AG20443 (cell line): ENCODE measurements around the gene ABTB2.

Experiments used
- DNase-seq: peaks from one replicate; pipeline ENCODE4 v3.0.0; 2012; ENCODE audit warnings: low spot score, mixed read lengths

The ABTB2 gene

DNA sequence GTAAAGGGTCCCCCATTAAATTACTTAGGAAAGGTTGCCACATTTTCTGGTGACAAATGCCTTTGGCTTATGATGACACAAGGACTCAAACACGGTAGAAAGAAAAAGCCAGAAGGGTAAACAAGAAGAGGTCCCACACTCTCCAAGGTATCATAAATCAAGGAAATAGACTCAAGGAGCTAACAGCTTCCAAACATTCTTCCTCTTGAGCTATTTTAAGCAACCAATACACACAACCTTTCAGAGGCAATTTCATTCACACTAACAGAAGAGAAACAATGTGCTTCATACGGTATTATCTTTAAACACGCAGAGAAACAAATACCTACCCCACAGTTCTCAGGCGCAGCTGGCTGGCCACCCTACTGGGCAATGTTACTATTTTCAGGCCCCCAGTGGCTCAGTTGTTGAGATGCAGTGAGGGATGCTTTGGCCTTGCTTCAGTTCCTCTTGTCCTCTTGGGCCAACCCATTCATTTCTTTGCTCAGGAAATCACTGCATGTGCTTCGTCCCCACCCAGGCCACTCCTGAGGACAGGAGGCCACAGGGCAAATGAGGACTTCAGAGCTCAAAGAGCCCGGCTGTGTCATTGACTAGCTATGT, 15.8 kb downstream of the ABTB2 start:
- DNase-seq = no peak

DNA sequence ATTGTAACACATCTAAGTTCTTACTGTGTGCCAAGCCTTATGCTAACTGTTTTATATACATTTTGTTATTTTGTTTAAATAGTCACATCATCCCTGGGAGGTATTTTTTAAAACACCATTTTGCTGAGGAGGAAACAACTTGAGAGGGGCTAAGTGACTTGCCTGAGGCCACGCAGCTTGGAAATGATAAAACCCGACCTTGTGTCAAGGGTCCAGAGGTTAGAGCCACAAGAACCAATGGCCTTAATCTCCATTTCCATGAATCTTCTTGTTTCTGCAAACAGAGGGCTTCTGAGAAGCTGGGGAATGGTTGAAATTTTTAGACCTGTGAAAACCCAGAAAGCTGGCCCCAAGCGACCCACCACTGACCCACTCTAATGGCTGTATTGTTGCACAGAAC, 16.7 kb downstream of the ABTB2 start:
- DNase-seq = no peak

DNA sequence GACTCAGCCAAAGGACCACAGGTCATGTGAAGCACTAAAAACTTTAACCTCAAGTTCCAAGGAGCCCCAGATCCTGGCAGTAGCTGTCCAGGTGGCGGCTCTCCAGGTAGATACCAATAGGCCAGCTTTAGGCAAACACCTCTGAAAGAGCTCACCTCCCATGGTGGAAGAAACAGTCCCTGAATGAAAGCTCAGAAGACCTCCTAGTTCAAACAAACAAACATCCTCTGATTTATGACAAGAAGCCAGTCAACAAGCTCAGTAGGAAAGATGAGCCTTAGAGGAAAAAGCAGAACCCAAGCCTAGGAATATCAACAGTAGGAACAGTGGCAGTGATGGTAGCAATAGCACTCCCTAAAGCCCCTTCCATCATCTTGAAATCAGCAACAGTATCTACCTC, 17.2 kb downstream of the ABTB2 start:
- no peak for DNase-seq

DNA sequence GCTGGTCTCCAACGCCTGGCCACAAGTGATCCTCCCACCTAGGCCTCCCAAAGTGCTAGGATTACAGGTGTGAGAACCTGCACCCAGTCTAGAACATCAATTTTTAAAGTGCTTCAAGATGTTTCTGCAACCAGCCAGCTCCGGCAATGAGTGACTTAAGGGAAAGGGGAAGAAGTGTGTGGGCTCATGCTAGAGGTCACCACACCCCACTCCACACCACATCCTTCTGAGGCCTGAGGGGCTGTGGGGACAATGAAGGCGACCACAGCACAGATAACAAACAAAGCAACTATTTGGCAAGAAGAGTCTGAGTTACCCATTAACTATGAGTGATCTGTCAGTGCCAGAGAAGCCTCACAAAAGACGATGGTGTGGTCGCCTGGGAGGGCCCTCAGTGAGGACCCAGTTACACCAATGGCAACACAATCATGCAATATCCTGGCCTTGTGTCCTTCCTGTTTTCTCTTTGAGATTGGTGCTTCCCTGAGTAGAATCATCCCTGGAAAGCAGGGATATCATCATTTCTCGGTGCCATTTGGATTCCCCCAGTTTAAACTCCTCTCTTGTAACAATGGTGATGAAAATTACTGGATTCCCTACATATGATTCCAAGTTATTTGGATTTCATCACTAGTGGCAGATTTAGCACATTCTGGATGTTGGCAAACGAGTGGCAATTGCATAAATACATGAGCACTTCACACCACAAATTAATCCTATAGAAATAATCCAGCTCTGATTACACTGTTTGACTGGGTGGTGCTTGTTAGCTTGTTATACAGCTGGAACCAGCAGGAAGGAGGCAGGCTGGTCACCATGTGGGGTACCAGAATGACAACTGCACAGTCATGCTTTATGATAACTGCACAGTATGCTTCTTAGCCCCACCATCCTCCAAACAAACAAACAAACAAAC, 18.4 kb downstream of the ABTB2 start:
- no peak for DNase-seq

DNA sequence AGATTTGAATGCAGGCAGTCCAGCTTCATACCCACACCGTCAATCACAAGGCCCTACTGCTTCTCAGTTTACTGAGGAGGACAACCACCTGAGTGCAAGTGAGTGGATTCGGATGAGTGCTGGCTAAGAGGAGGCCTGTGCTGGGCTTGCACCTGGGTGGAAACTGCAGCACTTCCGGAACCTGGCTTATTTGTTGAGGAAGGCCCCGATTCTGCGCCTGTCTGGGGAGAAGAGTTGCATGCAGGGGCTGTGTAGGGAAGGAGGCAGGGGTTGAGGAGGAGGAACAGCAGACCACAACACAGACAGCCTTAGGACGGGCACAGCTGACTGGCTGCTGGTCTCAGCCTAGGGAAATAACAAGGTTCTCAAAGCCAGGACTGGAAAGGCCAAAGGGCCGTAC, 20.8 kb downstream of the ABTB2 start:
- DNase-seq = no peak

DNA sequence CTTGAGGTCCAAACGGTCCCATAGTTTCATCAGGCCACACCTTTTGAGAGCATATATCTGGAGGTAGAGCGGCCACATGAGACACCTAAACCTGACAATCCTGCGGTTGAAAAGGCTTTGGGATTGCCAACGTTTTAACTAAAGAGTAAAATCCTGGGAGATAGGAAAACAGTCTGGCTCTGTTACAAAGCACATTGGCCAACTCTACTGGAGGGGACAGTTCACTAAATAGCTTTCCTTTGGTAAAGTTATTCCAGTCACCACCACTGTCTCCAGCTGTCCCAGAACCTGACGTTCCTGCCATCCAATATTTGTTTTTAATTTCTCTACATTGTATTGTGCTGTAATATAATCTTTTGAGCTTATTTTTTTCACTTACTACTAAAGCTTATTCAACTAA, 22.0 kb downstream of the ABTB2 start:
- DNase-seq = no peak

DNA sequence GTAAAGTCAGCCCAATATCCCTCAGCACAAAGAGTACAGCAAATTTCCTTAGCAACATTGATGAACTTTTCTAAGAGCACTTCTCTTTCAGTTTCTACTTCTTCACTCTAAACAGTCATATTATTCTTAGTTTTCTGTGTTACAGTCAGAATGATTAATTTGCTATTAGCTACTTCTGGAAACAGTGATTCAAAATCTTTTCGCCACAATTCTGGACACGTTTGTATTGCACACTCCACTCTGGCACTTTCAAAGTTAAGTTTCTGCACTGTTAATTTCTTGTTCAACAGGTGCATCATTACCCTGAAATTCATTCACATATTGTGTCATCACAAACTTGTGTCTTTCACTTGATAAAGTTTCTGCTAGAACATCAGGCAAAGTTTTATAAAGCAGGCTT, 22.5 kb downstream of the ABTB2 start:
- DNase-seq = no peak

DNA sequence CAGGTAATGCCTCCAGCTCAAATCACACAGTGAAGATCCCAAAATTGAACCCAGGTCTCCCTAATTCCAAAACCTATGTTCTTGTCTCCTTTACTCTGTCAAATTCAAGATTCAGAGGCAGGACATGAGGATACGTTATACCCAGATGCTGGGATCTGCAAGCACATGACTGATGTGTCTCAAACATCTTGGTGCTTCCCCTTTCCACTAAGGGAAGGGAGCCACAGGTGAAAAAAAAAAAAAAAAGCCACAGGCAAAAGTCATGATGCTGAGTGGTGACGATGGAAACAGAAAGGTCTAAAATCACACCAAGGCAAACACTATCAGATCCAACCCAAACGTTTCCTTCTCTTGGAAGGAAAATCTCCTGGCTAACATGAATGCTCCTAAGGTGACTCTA, 24.0 kb downstream of the ABTB2 start:
- DNase-seq = no peak

DNA sequence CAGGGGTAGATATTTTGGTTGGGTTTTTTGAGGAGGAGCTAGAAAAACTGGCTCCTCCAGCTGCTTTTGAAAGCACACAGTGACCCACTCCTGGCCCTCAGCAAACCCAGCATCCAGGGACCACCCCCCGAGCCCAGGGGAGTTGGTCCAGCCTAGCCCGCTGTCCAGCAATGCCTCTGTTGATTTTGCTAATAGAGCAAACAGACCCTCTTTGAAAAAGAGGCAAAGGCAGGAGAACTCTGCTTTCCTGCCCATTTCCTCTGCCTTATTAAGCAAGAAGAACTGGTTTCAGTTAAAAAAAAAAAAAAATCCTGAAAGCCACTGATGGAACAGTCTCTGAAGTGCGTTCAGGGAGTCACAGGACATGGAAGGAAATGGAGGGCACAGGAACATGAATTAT, 25.3 kb downstream of the ABTB2 start:
- DNase-seq = no peak

DNA sequence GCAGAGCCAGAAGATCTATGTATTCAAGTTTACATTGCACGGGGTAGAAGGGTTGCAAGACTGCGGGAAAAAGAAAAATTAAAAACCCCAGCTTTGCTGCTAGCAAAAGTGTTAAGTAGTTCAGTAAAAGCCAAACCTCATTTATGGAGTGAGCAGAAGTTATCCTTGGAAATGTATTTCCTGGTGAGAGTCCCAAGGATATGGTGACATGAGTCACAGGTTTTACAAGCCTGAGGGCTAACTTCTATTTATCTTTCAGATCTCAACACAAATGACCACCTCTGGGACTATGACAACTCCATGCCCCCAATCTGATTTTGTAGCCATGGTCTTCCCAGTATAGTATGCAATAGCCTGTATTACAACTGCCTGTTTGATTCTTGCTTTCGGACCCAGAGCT, 26.1 kb downstream of the ABTB2 start:
- DNase-seq = no peak

DNA sequence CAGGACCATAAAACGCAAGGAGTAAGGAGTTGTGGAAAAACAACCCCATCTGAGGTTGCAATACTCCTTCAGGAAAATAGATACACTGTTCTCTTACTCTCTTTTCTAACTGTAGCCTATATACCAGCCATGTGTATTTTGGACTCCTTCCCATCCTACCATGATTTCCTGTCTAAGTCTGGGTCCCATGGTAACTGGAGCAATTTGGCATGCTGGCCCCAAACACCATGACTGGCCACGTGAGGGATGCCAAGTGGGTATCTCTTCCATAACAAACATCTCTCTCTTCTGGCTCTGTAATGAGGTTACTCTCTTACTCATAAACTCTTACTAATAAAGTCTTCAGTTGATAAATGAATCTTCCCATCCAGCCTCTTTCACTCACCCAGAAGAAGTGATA, 26.5 kb downstream of the ABTB2 start:
- DNase-seq = peak; percentile 63

DNA sequence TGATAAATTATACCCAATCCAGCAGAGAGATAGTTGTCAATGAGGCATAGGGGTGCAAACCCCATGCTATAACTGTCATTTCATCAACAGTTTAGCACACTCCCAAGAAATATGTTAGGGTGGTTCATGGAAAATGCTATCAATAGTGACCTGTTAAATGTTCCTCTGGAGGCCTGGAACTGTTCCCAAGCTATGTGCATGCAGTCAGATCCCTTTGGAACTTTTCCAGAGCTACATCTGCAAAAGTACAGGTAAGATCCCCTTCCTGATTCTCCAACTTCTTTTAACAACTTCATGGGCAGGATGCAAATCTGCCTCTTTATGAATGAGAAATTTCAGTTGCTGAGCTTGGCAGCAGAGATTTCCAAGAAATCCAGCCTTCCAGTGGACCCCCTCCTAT, 27.2 kb downstream of the ABTB2 start:
- DNase-seq = no peak

DNA sequence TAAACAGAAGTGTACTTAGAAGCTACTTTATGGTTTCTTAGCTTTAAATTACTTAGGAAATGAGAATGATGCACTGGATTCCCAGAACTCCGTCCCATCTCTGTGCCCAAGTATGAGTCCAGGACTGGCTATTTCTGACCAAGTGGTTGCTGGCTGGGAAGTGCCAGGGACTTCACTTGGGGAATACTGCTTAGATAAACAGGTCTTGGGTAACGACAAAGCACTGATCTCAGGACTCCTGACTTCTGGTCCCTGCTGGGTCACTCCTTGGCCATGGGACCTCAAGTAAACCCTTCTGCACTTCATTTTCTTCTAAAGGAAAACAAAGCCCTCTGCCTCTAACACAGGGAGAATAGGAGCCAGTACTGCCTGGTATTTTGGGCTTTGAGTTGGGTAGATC, 27.9 kb downstream of the ABTB2 start:
- DNase-seq = no peak

DNA sequence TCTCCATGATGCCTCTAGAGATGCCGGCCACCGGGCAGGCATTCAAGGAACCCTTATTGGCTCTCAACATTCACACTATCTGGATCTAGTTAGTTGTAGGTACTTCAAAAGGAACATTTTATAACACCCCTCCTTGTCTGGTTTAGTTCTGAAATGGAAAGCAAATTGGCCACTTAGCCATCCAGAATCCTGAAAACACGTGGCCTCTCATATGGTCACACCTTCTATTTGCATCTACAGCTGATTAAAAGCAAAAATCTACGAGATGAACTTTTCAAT, 29.2 kb downstream of the ABTB2 start:
- no peak for DNase-seq

DNA sequence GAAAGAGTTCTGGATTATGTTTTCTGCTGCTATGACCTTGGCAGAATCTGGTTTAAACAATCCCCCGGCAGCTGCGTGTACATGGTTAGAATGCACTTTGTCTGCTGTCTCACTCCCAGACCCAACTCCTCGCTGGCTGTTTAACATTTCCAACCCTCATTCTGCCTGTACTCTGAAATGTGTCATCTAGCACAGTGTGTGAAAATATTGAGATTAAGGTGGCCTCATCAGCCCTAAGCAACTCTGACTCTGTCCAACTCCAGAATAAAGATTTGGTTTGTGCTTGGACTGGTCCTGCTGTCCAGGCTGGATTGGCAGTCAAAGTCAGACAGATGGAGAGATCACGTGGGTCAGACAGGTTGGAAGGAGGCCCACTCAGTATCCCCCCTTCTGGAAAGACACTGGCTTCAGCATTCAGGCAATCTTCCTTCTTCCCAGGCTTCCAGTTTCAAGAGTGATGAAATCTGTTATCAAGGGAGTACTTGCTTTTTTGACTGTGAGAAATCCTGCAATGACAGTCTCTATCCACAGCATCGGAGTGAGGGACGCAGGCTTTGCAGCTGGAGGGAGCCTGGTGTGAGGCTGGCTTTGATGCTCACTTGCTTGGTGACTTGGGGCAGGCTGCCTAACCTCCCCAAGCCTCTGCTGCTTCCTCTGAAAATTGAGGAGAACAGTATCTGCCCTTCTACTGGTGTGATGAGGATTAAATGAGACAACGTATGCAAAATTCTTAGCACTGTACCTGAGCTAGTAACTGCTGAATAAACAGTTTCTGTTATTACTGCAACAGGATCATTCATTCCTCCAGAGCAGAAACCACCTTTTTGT, 29.8 kb downstream of the ABTB2 start:
- no peak for DNase-seq

DNA sequence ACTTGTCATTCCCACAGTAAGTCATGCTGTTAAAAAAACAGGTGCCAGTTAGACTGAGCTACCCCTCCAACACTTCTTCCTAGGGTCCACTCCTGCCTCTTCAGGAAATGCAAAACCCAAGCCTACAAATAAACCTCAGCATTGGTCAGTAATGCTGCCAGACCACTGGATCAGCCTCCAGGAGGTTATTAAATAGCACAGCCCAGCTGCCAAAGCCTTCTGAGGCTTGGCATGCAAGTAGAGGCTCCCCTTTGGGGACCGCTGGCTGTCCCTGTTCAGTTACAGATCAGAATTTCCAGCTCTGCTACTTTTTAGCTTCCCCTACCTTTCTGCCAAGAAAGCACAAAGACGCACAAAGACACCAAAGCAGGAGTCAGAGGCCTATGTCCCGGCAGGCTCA, 33.3 kb downstream of the ABTB2 start:
- DNase-seq = no peak

DNA sequence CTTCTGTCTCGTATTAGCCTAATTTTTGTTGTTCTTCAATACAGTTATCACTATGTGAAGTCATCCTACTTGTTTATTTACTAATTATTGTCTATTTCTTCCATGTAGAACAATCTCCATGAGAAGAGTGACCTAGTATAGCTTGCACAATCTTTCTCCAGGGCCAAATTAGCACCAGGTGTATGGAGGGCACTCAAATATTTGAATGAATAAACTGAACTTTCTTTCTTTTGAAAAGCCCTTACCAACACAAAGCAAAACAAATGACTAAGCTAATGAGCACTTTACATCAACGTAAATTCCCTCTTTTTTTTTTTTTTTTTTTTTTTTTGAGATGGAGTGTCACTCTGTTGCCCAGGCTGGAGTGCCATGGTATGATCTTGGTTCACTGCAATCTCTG, 34.2 kb downstream of the ABTB2 start:
- DNase-seq = no peak

DNA sequence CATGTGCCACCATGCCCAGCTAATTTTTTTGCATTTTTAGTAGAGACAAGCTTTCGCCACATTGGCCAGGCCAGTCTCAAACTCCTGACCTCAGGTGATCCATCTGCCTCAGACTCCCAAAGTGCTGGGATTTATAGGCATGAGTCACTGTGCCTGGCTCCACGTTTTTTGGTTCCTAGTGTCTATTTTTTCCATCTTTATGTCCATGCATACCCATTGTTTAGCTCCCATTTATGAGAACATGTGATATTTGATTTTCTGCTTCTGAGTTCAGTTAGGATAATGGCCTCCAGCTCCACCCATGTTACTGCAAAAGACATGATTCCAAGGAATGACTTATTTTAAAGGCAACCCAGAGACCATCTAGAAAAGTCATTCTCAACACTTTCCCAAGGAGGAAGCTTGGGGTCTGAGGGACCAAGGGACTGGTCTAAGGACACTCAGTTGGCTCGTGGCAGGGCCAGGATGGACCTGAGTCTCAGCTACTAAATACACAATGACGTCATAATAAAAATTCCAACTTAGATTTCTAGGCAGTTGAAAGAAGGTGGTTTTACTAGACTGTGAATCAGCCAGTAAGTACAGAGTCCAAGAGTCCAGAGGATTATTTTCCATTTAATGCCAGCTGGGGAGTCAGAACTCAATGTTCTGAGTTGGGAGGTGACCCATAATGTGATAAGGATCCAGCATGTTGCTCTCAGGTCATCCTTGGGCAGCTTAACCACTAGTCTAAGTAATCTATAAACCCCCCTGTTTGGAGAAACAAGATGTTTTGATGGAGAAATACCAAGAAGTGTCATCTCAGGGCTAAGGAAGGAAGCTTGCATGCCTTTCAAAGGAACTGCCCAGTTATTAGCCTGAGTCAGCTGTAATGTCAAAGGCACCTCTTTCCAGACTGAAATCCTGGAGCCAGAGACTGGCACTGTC, 39.4 kb downstream of the ABTB2 start:
- peak; percentile 59 for DNase-seq

DNA sequence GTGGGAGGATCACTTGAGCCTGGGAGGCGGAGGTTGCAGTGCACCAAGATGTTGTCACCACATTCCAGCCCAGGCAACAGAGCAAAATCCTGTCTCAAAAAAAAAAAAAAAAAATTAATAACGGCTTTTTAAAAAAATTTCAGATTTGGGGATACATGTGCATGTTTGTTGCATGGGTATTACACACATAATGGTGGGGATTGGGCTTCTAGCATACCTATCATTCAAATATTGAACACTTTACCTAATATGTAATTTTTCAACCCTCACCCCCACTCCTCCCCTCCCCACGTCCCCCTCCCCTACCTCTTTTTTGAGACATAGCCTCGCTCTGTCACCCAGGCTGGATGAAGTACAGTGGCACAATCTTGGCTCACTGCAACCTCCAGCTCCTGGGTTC, 40.1 kb downstream of the ABTB2 start:
- no peak for DNase-seq

DNA sequence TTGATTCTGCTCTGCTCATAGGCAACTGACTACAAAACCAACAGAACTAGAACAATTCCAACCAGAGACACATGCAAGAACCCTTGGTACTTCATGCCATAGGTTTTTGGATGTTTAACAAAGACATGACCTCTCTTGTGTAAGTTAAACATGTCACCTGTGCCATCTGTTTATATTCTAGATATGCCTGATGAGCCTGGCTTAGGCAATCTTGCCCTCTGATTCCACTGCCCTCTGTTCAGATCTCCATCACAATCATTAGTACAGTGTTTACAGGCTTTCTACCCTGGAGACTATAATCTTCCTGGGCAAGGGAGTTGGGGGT, 40.8 kb downstream of the ABTB2 start:
- no peak for DNase-seq

DNA sequence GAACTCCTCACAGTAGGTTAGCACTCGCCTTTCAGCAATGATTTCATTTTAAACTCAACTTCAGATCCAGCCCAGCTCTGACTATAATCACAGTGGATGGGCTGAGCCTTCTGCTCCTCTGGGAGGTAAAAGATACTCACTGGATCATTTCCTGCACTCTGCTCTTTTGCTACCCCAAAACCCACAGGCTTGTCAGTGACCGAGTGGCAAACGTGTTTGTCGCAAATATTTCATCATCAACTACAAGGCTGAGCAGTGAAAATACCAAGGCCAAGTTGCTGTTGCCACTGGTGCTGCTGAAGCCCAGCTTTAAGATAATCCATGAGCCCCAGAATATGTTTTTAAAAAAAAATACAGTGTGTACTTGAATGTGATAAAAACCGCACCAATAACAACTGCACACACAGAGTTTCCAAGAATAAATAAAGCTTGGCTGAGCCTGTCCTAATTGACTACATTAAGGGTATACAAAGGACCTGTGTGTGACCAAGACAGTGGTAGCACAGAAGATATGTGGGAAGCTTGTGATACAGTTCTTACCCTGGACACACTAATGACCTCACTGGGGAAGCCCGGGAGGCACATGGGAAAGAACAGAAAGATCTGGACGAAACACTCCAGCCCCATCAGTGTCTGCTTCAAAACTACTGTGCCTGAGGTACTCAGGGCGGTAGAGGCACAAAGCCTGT, 41.3 kb downstream of the ABTB2 start:
- no peak for DNase-seq

DNA sequence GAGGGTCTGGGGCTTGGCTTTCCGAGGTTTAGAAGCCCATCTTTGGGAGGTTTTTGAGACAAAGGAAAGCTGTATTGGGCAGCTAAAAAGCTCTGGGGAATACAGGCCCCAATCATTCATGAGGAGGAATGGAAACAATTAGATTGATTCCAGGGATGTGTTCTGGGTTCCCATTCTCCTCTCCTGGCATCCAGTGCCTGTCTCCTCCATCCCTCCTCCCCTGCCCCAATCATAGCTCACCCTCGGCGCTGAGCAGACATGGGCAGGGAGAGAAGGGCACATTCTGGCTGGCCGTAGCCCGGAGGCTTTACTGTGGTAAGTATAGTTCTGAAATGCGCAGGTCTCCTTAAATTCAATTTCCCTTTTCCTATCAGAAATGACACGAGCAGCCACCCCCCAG, 42.4 kb downstream of the ABTB2 start:
- DNase-seq = no peak
